Activated T-helper 1 cell treated with anti-CD3 and anti-CD28 coated beads, Interleukin-2, amount 50 U/mL, for 16 hours (primary cell): ENCODE measurements around the gene TMEM69.
"Not testable (repeated sequence)": the region's sequence is repeated elsewhere in the genome, so short reads cannot be mapped to it uniquely, and the experiment has no call there.

Experiments used
- DNase-seq, 2 donors: peaks; one replicate each; pipeline ENCODE4 v3.0.0-alpha.2; 2020; ENCODE audit warnings: low read depth in 1 of 2, low spot score in 1 of 2

TMEM69 gene

GRCh38 chr1:45677751-45678245 lies 10.2 kb upstream of the TMEM69 start:
- no peak for DNase-seq

GRCh38 chr1:45678489-45678888 lies 9.5 kb upstream of the TMEM69 start:
- DNase-seq = no peak

- DNase-seq = no peak
Measured at GRCh38 chr1:45679123-45679522, 8.9 kb upstream of the TMEM69 start.

GRCh38 chr1:45682942-45683341 lies 5.0 kb upstream of the TMEM69 start:
- no peak for DNase-seq

GRCh38 chr1:45684402-45684801 lies 3.6 kb upstream of the TMEM69 start:
- DNase-seq = no peak

GRCh38 chr1:45685308-45686014 lies 2.5 kb upstream of the TMEM69 start:
- no peak for DNase-seq

- DNase-seq = peak; percentile 54 to 58
Measured at GRCh38 chr1:45686015-45686287, 2.0 kb upstream of the TMEM69 start.

- DNase-seq = peak; percentile 97
Measured at GRCh38 chr1:45686288-45687013, 1.5 kb upstream of the TMEM69 start, which contains the start of gene GPBP1L1. TSS of gene GPBP1L1 (minus strand) at chr1:45686533. CDS start at chr1:45659087, 27,446 bp downstream.

GRCh38 chr1:45687014-45687753 lies 797 bp upstream of the TMEM69 start:
- DNase-seq = peak; percentile 91 to 94

- not testable (repeated sequence) for DNase-seq
Measured at GRCh38 chr1:45693811-45694210, 5.8 kb downstream of the TMEM69 start.

GRCh38 chr1:45694823-45695222 lies 6.8 kb downstream of the TMEM69 start:
- DNase-seq = no peak

- no peak for DNase-seq
Measured at GRCh38 chr1:45704637-45705036, 16.7 kb downstream of the TMEM69 start.

- DNase-seq = no peak
Measured at GRCh38 chr1:45713711-45714110, 25.7 kb downstream of the TMEM69 start.

- DNase-seq = no peak
Measured at GRCh38 chr1:45716700-45717099, 28.7 kb downstream of the TMEM69 start.

- DNase-seq = not testable (repeated sequence)
Measured at GRCh38 chr1:45717386-45717785, 29.4 kb downstream of the TMEM69 start.

GRCh38 chr1:45718289-45718688 lies 30.3 kb downstream of the TMEM69 start:
- no peak for DNase-seq

- no peak for DNase-seq
Measured at GRCh38 chr1:45721207-45721606, 33.2 kb downstream of the TMEM69 start.

- DNase-seq = no peak
Measured at GRCh38 chr1:45722809-45723208, 34.8 kb downstream of the TMEM69 start.

- no peak for DNase-seq
Measured at GRCh38 chr1:45723248-45723930, 35.4 kb downstream of the TMEM69 start.

- not testable (repeated sequence) for DNase-seq
Measured at GRCh38 chr1:45726007-45726406, 38.0 kb downstream of the TMEM69 start.

GRCh38 chr1:45730075-45730779 lies 42.2 kb downstream of the TMEM69 start:
- no peak for DNase-seq
